Loucy (cell line): ENCODE measurements around the gene CDC42EP5.
A peak's percentile ranks its signal among the peaks of the same experiment; 100 is the strongest.

Source experiments
- H2AFZ ChIP-seq: fragments of 200-600 bp; sonication (generic); 2 replicates; pipeline ENCODE4 v1.6.0; 2016; ENCODE audit warnings: antibody characterized with exemption, mild to moderate bottlenecking, low read length, moderate library complexity
- H3F3A ChIP-seq: fragments of 200-600 bp; 2 replicates; pipeline ENCODE4 v1.6.0; 2016; ENCODE audit warnings: antibody characterized with exemption, low read depth, mild to moderate bottlenecking
- H3K27me3 ChIP-seq: fragments of 200-600 bp; sonication (generic); 2 replicates; pipeline ENCODE4 v1.6.1; 2014; ENCODE audit warnings: low read length, mild to moderate bottlenecking; ENCODE audit not compliant: insufficient read depth, poor library complexity, severe bottlenecking
- H3K36me3 ChIP-seq: fragments of 200-600 bp; sonication (generic); 2 replicates; pipeline ENCODE4 v1.6.1; 2016; ENCODE audit warnings: low read length; ENCODE audit not compliant: insufficient read depth
- H3K4me1 ChIP-seq: fragments of 200-600 bp; sonication (generic); 2 replicates; pipeline ENCODE4 v1.5.1; 2014; ENCODE audit warnings: low read length, mild to moderate bottlenecking; ENCODE audit not compliant: insufficient read depth, poor library complexity, severe bottlenecking
- H3K4me2 ChIP-seq: fragments of 200-600 bp; sonication (generic); 2 replicates; pipeline ENCODE4 v1.6.0; 2014; ENCODE audit warnings: antibody characterized with exemption, low read length, low read depth, mild to moderate bottlenecking; ENCODE audit not compliant: poor library complexity, severe bottlenecking
- H3K4me3 ChIP-seq: fragments of 200-600 bp; sonication (generic); 2 replicates; pipeline ENCODE4 v1.5.1; 2014; ENCODE audit warnings: low read length, mild to moderate bottlenecking, mixed read lengths; ENCODE audit not compliant: poor library complexity, severe bottlenecking
- H3K79me2 ChIP-seq: fragments of 200-600 bp; sonication (generic); 2 replicates; pipeline ENCODE4 v1.6.1; 2014; ENCODE audit warnings: low read length; ENCODE audit not compliant: insufficient read depth
- H3K9ac ChIP-seq: fragments of 200-600 bp; sonication (generic); 2 replicates; pipeline ENCODE4 v1.6.0; 2014; ENCODE audit warnings: mild to moderate bottlenecking, low read depth, low read length, moderate library complexity; ENCODE audit not compliant: poor library complexity, severe bottlenecking
- H3K9me2 ChIP-seq: fragments of 200-600 bp; sonication (generic); replicated peaks from 2 replicates; pipeline ENCODE4 v1.6.1; 2016; ENCODE audit warnings: low read depth, low read length, mixed read lengths
- H3K9me3 ChIP-seq: fragments of 200-600 bp; sonication (generic); 2 replicates; pipeline ENCODE4 v1.6.1; 2014; ENCODE audit warnings: mild to moderate bottlenecking, antibody characterized with exemption, low read length, low read depth; ENCODE audit not compliant: insufficient read depth
- H4K20me1 ChIP-seq: fragments of 200-600 bp; sonication (generic); 2 replicates; pipeline ENCODE4 v1.6.0; 2014; ENCODE audit warnings: antibody characterized with exemption, low read length, mild to moderate bottlenecking; ENCODE audit not compliant: insufficient read depth, poor library complexity, severe bottlenecking
- CTCF ChIP-seq: fragments of 200-600 bp; sonication (generic); conservative IDR thresholded peaks from 2 replicates; pipeline ENCODE4 v1.5.1; 2014; ENCODE audit warnings: mild to moderate bottlenecking, antibody characterized with exemption, low read length
- EZH2phosphoT487 ChIP-seq: fragments of 200-600 bp; IDR thresholded peaks from 2 replicates; pipeline ENCODE4 v1.6.1; 2018; ENCODE audit warnings: antibody characterized with exemption, mild to moderate bottlenecking, moderate library complexity, borderline replicate concordance

The CDC42EP5 gene

GRCh38 chr19:54473071-54473891 lies at the start of gene CDC42EP5:
Gene CDC42EP5 (minus strand): TSS chr19:54473296. CDS start chr19:54465547, 7,749 bp downstream.
- no peaks in the 10 kb centered on the region for H3K36me3 ChIP-seq
- no peaks in the 10 kb centered on the region for H3K9me2 ChIP-seq
- H3K4me1 ChIP-seq, result no peaks in the 10 kb centered on the region
- no peak within 1 kb of the TSS for H3K9ac ChIP-seq
- no peaks in the 10 kb centered on the region for H4K20me1 ChIP-seq
- H2AFZ ChIP-seq, result peak within 1 kb of the TSS; percentile 45; the same call in 1 of the 2 replicates
- no peaks in the 10 kb centered on the region for H3K27me3 ChIP-seq
- no peak within 1 kb of the TSS for H3K4me3 ChIP-seq
- no peaks in the 10 kb centered on the region for H3F3A ChIP-seq
- H3K79me2 ChIP-seq, result no peaks in the 10 kb centered on the region
- no peak for TF ChIP-seq EZH2phosphoT487
- TF ChIP-seq CTCF, result no peak
- H3K9me3 ChIP-seq, result no peaks in the 10 kb centered on the region
- no peak within 1 kb of the TSS for H3K4me2 ChIP-seq

- no peaks in the 10 kb centered on the region for H3K9me3 ChIP-seq
- TF ChIP-seq EZH2phosphoT487 (no peak), CTCF (no peak)
- no peaks in the 10 kb centered on the region for H3K36me3 ChIP-seq
- peak overlapping the region; percentile 66 for H3K4me3 ChIP-seq
- H3K27me3 ChIP-seq, result no peaks in the 10 kb centered on the region
- H4K20me1 ChIP-seq, result no peaks in the 10 kb centered on the region
- no peak overlapping the region for H2AFZ ChIP-seq
- H3K4me1 ChIP-seq, result peaks cover 61% of the 10 kb centered on the region
- H3K9ac ChIP-seq, result peak overlapping the region; percentile 51
- H3F3A ChIP-seq, result peaks cover 7% of the 10 kb centered on the region; the same call in 1 of the 2 replicates
- H3K4me2 ChIP-seq, result peak overlapping the region; percentile 91
- H3K79me2 ChIP-seq, result no peaks in the 10 kb centered on the region
- no peaks in the 10 kb centered on the region for H3K9me2 ChIP-seq
These were observed 48.9 kb upstream of the CDC42EP5 start for GRCh38 chr19:54521860-54522513.

GRCh38 chr19:54521022-54521859 lies 48.1 kb upstream of the CDC42EP5 start:
- H3K27me3 ChIP-seq, result no peaks in the 10 kb centered on the region
- no peak overlapping the region for H2AFZ ChIP-seq
- H3K4me2 ChIP-seq, result peak overlapping the region; percentile 91
- H3K9me2 ChIP-seq, result no peaks in the 10 kb centered on the region
- no peak for TF ChIP-seq CTCF
- H3F3A ChIP-seq, result peaks cover 7% of the 10 kb centered on the region; the same call in 1 of the 2 replicates
- no peaks in the 10 kb centered on the region for H3K36me3 ChIP-seq
- no peaks in the 10 kb centered on the region for H3K9me3 ChIP-seq
- H3K4me1 ChIP-seq, result peaks cover 61% of the 10 kb centered on the region
- H3K4me3 ChIP-seq, result peak overlapping the region; percentile 66
- H3K79me2 ChIP-seq, result no peaks in the 10 kb centered on the region
- peak overlapping the region; percentile 51 for H3K9ac ChIP-seq
- H4K20me1 ChIP-seq, result no peaks in the 10 kb centered on the region
